Measurements from ENCODE around the gene HSPD1.
"Not testable (repeated sequence)": the region's sequence is repeated elsewhere in the genome, so short reads cannot be mapped to it uniquely, and the experiment has no call there.

Gene HSPD1

GRCh38 chr2:197453914-197454398, 45.7 kb downstream of the HSPD1 start:
- peak overlapping the region; percentile 85 for H3K9ac ChIP-seq (ENCODE audit: low read length)
- peaks cover 9% of the 10 kb centered on the region for H3K4me1 ChIP-seq (ENCODE audit: control insufficient read depth, low read depth, low read length)
- no peaks in the 10 kb centered on the region for H3K36me3 ChIP-seq (ENCODE audit: control insufficient read depth, low read depth, low read length)
- no peaks in the 10 kb centered on the region for H3K27me3 ChIP-seq (ENCODE audit: control insufficient read depth, insufficient read depth, low read length)
- no peaks in the 10 kb centered on the region for H3K9me3 ChIP-seq (ENCODE audit: control insufficient read depth, low read depth, low read length)
- peak overlapping the region; percentile 92 for H3K4me3 ChIP-seq (ENCODE audit: low read length)
- peak overlapping the region; percentile 78 for H3K27ac ChIP-seq (ENCODE audit: low read length)

- H3K36me3 ChIP-seq (ENCODE audit: control insufficient read depth, low read depth, low read length), result no peaks in the 10 kb centered on the region
- peak within 1 kb of the TSS; percentile 92 for H3K4me3 ChIP-seq (ENCODE audit: low read length)
- H3K27ac ChIP-seq (ENCODE audit: low read length), result peak within 1 kb of the TSS; percentile 78
- no peaks in the 10 kb centered on the region for H3K9me3 ChIP-seq (ENCODE audit: control insufficient read depth, low read depth, low read length)
- peaks cover 9% of the 10 kb centered on the region for H3K4me1 ChIP-seq (ENCODE audit: control insufficient read depth, low read depth, low read length)
- no peaks in the 10 kb centered on the region for H3K27me3 ChIP-seq (ENCODE audit: control insufficient read depth, insufficient read depth, low read length)
- peak within 1 kb of the TSS; percentile 85 for H3K9ac ChIP-seq (ENCODE audit: low read length)
These were observed 46.3 kb downstream of the HSPD1 start, which contains the start of gene COQ10B for GRCh38 chr2:197453123-197453913. COQ10B (plus strand) TSS chr2:197453552; CDS start chr2:197453561, 9 bp downstream.

GRCh38 chr2:197452754-197453122, 46.9 kb downstream of the HSPD1 start:
- no peaks in the 10 kb centered on the region for H3K36me3 ChIP-seq (ENCODE audit: control insufficient read depth, low read depth, low read length)
- H3K27me3 ChIP-seq (ENCODE audit: control insufficient read depth, insufficient read depth, low read length), result no peaks in the 10 kb centered on the region
- peaks cover 9% of the 10 kb centered on the region for H3K4me1 ChIP-seq (ENCODE audit: control insufficient read depth, low read depth, low read length)
- peak overlapping the region; percentile 92 for H3K4me3 ChIP-seq (ENCODE audit: low read length)
- no peak overlapping the region for H3K9ac ChIP-seq (ENCODE audit: low read length)
- no peaks in the 10 kb centered on the region for H3K9me3 ChIP-seq (ENCODE audit: control insufficient read depth, low read depth, low read length)
- no peak overlapping the region for H3K27ac ChIP-seq (ENCODE audit: low read length)

GRCh38 chr2:197450935-197451358, 48.7 kb downstream of the HSPD1 start:
- H3K36me3 ChIP-seq (ENCODE audit: control insufficient read depth, low read depth, low read length); H3K4me3 ChIP-seq (ENCODE audit: low read length); H3K4me1 ChIP-seq (ENCODE audit: control insufficient read depth, low read depth, low read length); H3K9me3 ChIP-seq (ENCODE audit: control insufficient read depth, low read depth, low read length); H3K9ac ChIP-seq (ENCODE audit: low read length); H3K27ac ChIP-seq (ENCODE audit: low read length); H3K27me3 ChIP-seq (ENCODE audit: control insufficient read depth, insufficient read depth, low read length): not testable (repeated sequence)

- no peak overlapping the region for H3K9ac ChIP-seq (ENCODE audit: low read length)
These were observed 49.2 kb downstream of the HSPD1 start for GRCh38 chr2:197450465-197450864.

GRCh38 chr2:197446844-197447243, 52.8 kb downstream of the HSPD1 start:
- Histone ChIP-seq H3K9ac (ENCODE audit: low read length) (no peak overlapping the region), H3K27me3 (ENCODE audit: control insufficient read depth, insufficient read depth, low read length) (no peaks in the 10 kb centered on the region)

More at GRCh38 chr2:197450465-197450864, 49.2 kb downstream of the HSPD1 start:
- no peaks in the 10 kb centered on the region for H3K27me3 ChIP-seq (ENCODE audit: control insufficient read depth, insufficient read depth, low read length)
- no peak overlapping the region for H3K4me3 ChIP-seq (ENCODE audit: low read length)
- H3K4me1 ChIP-seq (ENCODE audit: control insufficient read depth, low read depth, low read length), result peaks cover 9% of the 10 kb centered on the region
- no peaks in the 10 kb centered on the region for H3K9me3 ChIP-seq (ENCODE audit: control insufficient read depth, low read depth, low read length)
- H3K36me3 ChIP-seq (ENCODE audit: control insufficient read depth, low read depth, low read length), result no peaks in the 10 kb centered on the region
- no peak overlapping the region for H3K27ac ChIP-seq (ENCODE audit: low read length)

GRCh38 chr2:197445746-197446145, 53.9 kb downstream of the HSPD1 start:
- H3K9me3 ChIP-seq (ENCODE audit: control insufficient read depth, low read depth, low read length), result no peaks in the 10 kb centered on the region
- no peak overlapping the region for H3K27ac ChIP-seq (ENCODE audit: low read length)
- no peaks in the 10 kb centered on the region for H3K36me3 ChIP-seq (ENCODE audit: control insufficient read depth, low read depth, low read length)
- no peak overlapping the region for H3K4me3 ChIP-seq (ENCODE audit: low read length)
- no peaks in the 10 kb centered on the region for H3K27me3 ChIP-seq (ENCODE audit: control insufficient read depth, insufficient read depth, low read length)
- no peak overlapping the region for H3K9ac ChIP-seq (ENCODE audit: low read length)
- H3K4me1 ChIP-seq (ENCODE audit: control insufficient read depth, low read depth, low read length), result no peaks in the 10 kb centered on the region

More at GRCh38 chr2:197446844-197447243, 52.8 kb downstream of the HSPD1 start:
- no peak overlapping the region for H3K27ac ChIP-seq (ENCODE audit: low read length)
- no peaks in the 10 kb centered on the region for H3K4me1 ChIP-seq (ENCODE audit: control insufficient read depth, low read depth, low read length)
- H3K9me3 ChIP-seq (ENCODE audit: control insufficient read depth, low read depth, low read length), result no peaks in the 10 kb centered on the region
- H3K36me3 ChIP-seq (ENCODE audit: control insufficient read depth, low read depth, low read length), result no peaks in the 10 kb centered on the region
- H3K4me3 ChIP-seq (ENCODE audit: low read length), result no peak overlapping the region

- Histone ChIP-seq H3K9ac (ENCODE audit: low read length) (no peak overlapping the region), H3K4me1 (ENCODE audit: control insufficient read depth, low read depth, low read length) (no peaks in the 10 kb centered on the region), H3K27ac (ENCODE audit: low read length) (no peak overlapping the region), H3K9me3 (ENCODE audit: control insufficient read depth, low read depth, low read length) (no peaks in the 10 kb centered on the region), H3K4me3 (ENCODE audit: low read length) (no peak overlapping the region), H3K27me3 (ENCODE audit: control insufficient read depth, insufficient read depth, low read length) (no peaks in the 10 kb centered on the region), H3K36me3 (ENCODE audit: control insufficient read depth, low read depth, low read length) (no peaks in the 10 kb centered on the region)
These were observed 56.8 kb downstream of the HSPD1 start for GRCh38 chr2:197442857-197443256.

- H3K27me3 ChIP-seq (ENCODE audit: control insufficient read depth, insufficient read depth, low read length), result no peaks in the 10 kb centered on the region
- H3K4me1 ChIP-seq (ENCODE audit: control insufficient read depth, low read depth, low read length), result peaks cover 9% of the 10 kb centered on the region
These were observed 62.3 kb downstream of the HSPD1 start for GRCh38 chr2:197437380-197437779.

More at GRCh38 chr2:197437380-197437779, 62.3 kb downstream of the HSPD1 start:
- no peak overlapping the region for H3K9ac ChIP-seq (ENCODE audit: low read length)
- no peak overlapping the region for H3K4me3 ChIP-seq (ENCODE audit: low read length)
- H3K27ac ChIP-seq (ENCODE audit: low read length), result no peak overlapping the region
- H3K9me3 ChIP-seq (ENCODE audit: control insufficient read depth, low read depth, low read length), result no peaks in the 10 kb centered on the region
- no peaks in the 10 kb centered on the region for H3K36me3 ChIP-seq (ENCODE audit: control insufficient read depth, low read depth, low read length)

All from iPS-18a (cell line).